HG02642 (cell line): ENCODE data around the gene KRTAP3-1.
"Not testable (repeated sequence)": the region's sequence is repeated elsewhere in the genome, so short reads cannot be mapped to it uniquely, and the experiment has no call there.

ENCODE experiments used
- ATAC-seq: cut with Tn5 transposase; IDR thresholded peaks from one replicate; pipeline ENCODE4 v1.9.1; 2021; ENCODE audit warnings: mild to moderate bottlenecking; ENCODE audit not compliant: unreplicated experiment, poor library complexity

KRTAP3-1 gene

DNA sequence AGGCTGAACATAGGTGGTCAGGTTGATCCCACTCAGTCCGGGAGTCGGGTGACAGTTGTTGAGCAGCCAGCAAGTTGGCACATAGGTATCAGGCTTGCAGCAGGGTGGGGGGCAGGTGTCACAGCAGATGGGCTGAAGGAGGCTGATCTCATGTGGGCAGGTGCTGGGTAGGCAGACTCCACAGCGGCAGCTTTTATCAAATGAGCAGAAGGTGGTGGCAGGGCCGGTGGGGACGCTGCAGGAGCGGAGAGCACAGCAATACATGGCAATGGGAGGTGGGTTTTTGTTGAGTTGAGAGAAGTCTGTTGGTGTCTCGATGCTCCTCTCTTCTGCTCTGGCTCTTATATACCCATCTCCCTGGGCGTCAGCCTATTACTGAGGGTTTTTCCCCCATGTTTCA, at the start of gene KRTAP3-1:
TSS of gene KRTAP3-1 (minus strand) at position 318 of the 400 bp plus-strand sequence. CDS start at position 264, 54 bp downstream.
- no peak for ATAC-seq

DNA sequence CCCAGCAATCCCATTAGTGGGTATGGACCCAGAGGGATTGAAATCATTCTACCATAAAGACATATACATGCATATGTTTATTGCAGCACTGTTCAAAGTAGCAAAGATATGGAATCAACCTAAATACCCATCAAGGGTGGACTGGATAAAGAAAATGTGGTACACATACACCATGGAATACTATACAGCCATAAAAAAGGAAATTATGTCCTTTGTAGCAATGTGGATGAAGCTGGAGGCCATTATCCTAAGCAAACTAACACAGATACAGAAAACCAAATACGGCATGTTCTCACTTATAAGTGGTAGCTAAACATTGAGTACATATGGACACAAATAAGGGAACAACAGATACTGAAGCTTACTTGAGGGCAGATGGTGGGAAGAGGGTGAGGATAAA, 48.6 kb upstream of the KRTAP3-1 start:
- ATAC-seq: no peak

DNA sequence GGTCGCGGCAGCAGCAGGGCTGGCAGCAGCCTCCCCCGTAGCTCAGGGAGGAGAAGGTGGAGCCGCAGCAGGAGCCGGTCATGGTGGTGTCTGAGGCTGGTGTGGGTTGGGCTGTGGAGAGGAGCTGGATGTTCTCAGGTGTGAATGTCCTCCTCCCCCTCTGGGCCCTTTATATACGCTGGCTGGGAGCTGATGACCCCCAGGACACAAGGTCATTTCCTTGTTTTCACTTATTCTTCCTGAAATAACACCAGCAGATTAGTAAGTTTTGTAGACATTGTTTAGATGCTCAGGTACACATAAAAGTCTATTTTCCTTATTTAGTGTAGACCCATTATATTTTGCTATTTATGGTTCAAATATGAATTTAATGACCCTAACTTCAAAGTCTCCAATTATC, 46.2 kb upstream of the KRTAP3-1 start, which contains the start of gene KRTAP2-2:
TSS of gene KRTAP2-2 (minus strand) at position 101 of the 400 bp plus-strand sequence. CDS start at position 82, 19 bp downstream.
- not testable (repeated sequence) for ATAC-seq

DNA sequence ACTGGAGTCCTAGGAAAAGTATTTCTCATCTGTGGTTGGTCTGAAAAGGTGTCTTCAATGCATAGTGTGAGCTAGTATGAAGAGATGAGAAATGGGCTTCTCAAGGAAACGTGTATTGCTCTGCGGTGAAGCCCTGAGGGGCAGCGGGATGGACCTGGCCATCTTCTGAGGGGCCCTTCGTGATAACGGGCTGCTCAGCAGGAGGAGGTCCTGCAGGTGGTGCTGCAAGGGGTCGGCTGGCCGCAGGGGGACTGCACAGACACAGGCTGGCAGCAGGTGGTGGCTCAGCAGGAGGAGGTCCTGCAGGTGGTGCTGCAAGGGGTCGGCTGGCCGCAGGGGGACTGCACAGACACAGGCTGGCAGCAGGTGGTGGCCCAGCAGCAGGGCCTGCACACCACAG, 45.6 kb upstream of the KRTAP3-1 start:
- not testable (repeated sequence) for ATAC-seq

DNA sequence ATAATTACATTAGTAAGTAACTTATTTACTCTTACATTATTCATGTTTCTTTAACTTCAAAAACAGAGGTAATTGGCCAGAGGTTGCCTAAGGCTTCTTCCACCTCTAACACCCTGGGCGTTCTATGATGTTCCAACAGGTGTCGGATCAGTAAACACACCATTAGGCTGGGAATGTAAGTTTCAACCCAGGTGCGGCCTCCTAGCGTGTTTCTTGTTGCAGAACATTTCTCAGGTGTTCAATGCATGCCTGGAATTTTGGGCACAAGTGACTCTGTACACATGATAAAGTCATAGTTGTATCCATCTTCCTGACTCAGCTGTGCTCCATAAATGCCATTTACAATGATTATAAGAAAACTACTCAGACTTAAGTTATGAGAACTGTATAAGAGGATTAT, 45.1 kb upstream of the KRTAP3-1 start:
- ATAC-seq: no peak

DNA sequence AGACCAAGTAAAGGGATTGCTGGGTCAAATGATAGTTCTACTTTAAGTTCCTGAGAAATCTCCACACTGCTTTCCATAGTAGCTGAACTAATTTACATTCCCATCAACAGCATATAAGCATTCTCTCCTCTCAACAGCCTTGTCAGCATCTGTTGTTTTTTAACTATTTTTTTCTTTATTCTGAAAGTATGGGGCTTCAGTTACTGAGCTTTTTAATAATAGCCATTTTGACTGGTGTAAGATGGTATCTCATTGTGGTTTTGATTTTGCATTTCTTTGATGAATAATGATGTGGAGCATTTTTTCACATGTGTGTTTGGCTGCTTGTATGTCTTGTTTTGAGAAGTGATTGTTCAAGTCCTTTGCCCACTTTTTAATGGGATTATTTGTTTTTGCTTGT, 43.6 kb upstream of the KRTAP3-1 start:
- no peak for ATAC-seq

DNA sequence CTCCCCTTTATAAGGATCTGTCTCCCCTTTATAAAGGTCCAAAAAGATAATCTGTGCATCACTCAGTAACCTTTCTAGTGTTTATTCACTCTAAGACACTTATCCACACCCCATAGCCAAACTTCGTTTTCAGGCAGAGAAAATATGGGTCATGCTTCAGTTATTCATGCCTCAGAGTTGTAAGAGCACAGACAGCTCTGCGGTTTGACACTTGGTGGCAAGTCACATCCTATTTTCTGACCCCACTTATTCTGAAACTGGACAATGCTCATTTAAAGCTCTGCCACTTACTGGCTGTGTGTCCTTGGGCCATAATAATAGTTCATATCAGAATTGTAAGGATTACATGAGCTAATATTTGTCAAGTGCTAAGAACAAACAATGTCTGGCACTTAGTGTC, 40.2 kb upstream of the KRTAP3-1 start:
- ATAC-seq: no peak

DNA sequence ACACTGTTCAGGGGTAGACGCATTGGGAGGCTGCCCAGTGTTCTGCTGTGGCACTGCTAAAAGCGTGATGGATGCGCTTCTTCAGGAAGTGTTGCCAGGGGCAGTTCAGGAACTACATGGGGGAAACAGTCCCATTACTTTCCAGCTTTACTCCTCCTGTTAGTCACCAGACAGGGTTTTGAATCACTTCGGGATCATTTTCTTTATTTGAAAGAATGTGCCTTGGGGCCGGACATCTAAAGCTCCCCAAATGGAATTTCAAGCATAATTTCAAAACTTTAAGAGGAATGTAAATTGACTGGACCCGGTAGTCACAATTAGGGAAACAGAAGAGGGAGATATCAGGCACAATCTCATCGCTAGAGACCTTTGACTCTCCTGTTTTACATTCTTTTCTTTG, 39.5 kb upstream of the KRTAP3-1 start:
- ATAC-seq: no peak

DNA sequence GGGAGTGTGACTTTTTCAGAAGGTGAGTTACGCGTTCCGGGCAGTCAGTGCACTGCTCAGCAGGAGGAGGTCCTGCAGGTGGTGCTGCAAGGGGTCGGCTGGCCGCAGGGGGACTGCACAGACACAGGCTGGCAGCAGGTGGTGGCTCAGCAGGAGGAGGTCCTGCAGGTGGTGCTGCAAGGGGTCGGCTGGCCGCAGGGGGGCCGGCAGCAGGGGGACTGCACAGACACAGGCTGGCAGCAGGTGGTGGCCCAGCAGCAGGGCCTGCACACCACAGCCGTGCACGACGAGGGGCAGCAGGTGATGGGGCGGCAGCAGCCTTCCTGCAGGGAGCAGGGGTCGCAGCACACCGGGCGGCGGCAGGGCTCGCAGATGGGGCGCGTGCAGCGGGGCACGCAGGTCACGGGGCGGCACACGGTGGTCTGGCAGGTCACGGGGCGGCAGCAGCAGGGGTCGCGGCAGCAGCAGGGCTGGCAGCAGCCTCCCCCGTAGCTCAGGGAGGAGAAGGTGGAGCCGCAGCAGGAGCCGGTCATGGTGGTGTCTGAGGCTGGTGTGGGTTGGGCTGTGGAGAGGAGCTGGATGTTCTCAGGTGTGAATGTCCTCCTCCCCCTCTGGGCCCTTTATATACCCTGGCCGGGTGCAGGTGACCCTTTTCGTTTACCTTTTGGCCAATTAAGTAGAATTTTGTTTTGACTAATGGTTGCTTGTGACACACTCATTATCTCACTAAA, 38.0 kb upstream of the KRTAP3-1 start, which contains the start of gene KRTAP2-1:
TSS of gene KRTAP2-1 (minus strand) at position 582 of the 731 bp plus-strand sequence. CDS start at position 533, 49 bp downstream.
- ATAC-seq: not testable (repeated sequence)

DNA sequence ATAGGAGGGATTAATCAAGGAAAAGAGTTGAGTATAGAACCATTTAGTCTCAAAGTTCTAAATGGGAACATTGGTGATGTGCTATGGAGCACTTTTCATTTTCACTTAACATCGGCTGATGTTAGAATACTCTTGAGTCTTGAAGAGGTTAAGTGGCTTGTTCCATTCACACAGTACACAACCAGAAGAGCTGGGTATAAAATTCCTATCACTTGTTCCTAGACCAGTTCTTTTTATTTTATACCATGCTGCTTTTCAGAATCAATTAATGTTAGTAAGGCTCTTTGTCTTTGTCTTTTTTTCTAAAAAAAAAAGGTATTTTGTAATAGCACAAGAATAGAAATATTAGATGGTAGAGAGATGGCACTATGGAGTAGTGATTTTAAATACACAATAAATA, 34.0 kb upstream of the KRTAP3-1 start:
- ATAC-seq: no peak

DNA sequence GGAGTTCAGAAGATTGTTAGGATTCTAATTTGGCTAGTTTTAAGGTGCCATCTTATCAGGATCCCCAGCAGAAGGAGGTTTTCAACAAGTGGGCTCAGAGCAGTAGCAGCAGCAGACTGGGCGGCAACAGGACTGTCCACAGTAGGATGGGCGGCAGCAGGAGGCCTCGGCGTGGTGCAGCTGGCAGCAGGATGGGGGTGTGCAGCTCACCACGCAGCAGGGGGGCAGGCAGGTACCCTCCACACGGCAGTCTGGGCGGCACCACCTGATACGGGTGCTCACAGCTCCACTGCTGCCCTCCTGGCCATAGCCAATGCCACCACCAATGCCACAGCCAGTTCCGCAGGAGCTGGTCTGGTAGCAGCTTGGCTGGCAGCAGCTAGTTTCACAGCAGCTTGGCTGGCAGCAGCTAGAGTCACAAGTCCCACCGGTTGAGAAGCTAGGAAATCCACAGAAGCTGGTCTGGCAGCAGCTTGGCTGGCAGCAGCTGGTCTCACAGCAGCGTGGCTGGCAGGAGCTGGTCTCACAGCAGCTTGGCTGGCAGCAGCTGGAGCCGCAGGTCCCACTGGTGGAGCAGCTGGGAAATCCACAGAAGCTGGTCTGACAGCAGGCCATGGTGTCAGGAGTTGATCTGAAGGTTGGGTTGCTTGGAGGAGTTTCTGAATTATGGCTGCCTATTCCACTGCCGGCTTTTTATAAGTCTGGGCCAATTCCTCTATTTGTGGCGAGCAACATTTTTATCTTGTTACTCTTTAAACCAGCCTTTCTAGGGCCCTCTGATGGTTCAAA, 32.0 kb upstream of the KRTAP3-1 start, which contains the start of gene KRTAP1-1:
TSS of gene KRTAP1-1 (minus strand) at position 668 of the 789 bp plus-strand sequence. CDS start at position 615, 53 bp downstream.
- ATAC-seq: not testable (repeated sequence)

DNA sequence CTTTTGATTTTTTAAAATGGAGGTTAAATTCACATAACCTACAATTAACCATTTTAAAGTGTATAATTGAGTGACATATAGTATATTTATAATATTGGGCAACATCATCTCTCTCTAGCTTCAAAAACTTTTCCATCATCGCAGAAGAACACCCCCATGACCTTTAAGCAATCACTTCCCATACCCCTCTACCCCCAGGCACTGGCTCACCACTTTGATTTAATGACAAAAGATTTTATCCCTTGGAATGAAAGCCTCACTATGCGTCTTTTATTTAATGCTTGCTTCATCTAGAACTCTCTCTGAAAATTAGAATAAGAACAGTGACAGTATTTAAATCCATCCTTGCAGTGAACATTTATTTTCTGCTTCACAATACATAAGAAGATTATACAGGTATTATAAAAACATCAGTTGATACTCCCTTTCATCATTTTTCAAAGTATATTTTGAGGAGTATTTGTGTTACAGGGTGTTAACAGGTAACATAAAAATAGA, 29.0 kb upstream of the KRTAP3-1 start:
- ATAC-seq: no peak

DNA sequence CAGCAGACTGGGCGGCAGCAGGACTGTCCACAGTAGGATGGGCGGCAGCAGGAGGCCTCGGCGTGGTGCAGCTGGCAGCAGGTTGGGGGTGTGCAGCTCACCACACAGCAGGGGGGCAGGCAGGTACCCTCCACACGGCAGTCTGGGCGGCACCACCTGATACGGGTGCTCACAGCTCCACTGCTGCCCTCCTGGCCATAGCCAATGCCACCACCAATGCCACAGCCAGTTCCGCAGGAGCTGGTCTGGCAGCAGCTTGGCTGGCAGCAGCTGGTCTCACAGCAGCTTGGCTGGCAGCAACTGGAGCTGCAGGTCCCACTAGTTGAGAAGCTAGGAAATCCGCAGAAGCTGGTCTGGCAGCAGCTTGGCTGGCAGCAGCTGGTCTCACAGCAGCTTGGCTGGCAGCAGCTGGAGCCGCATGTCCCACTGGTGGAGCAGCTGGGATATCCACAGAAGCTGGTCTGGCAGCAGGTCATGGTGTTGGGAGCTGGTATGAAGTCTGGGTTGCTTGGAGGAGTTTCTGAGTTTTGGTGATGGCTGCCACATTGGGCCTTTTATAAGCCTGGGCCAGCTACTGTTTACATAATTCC, 25.5 kb upstream of the KRTAP3-1 start, which contains the start of gene KRTAP1-3:
TSS of gene KRTAP1-3 (minus strand) at position 529 of the 590 bp plus-strand sequence. CDS start at position 476, 53 bp downstream.
- not testable (repeated sequence) for ATAC-seq

DNA sequence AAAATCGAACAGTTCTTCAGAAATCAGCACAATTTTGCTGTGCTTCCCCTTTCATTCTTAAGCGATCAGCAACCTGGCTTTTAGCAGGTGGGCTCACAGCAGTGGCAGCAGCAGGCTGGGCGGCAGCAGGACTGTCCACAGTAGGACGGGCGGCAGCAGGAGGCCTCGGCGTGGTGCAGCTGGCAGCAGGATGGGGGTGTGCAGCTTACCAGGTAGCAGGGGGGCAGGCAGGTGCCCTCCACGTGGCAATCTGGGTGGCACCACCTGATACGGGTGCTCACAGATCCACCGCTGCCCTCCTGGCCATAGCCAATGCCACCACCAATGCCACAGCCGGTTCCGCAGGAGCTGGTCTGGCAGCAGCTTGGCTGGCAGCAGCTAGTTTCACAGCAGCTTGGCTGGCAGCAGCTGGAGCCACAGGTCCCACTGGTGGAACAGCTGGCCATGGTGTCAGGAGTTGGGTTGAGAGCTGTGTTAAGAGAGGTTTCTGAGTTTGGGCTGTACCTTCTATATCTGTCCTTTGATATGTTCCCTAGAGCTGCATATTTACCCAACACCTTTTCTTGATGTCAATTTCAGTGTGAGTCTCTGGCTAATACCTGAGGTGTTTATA, 20.8 kb upstream of the KRTAP3-1 start, which contains the start of gene KRTAP1-4:
TSS of gene KRTAP1-4 (minus strand) at position 563 of the 613 bp plus-strand sequence. CDS start at position 446, 117 bp downstream.
- no peak for ATAC-seq

DNA sequence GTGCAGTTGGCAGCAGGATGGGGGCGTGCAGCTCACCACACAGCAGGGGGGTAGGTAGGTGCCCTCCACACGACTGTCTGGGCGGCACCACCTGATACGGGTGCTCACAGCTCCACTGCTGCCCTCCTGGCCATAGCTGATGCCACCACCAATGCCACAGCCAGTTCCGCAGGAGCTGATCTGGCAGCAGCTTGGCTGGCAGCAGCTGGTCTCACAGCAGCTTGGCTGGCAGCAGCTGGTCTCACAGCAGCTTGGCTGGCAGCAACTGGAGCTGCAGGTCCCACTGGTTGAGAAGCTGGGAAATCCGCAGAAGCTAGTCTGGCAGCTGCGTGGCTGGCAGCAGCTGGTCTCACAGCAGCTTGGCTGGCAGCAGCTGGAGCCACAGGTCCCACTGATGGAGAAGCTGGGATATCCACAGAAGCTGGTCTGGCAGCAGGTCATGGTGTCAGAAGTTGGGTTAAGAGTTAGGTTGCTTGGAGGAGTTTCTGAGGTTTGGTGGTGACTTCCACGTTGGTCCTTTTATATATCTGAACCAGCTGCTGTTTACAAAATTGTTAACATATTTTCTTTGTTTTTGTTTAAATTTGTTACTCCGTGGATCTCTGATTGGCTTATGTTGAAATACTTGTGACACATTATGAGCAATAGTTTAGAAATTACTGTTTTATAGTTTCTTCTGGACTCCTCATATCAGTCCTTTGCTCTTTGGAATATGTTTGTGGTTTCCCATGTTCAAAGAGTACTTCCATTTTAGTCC, 18.0 kb upstream of the KRTAP3-1 start, which contains the start of gene KRTAP1-5:
TSS of gene KRTAP1-5 (minus strand) at position 494 of the 757 bp plus-strand sequence. CDS start at position 441, 53 bp downstream.
- no peak for ATAC-seq

DNA sequence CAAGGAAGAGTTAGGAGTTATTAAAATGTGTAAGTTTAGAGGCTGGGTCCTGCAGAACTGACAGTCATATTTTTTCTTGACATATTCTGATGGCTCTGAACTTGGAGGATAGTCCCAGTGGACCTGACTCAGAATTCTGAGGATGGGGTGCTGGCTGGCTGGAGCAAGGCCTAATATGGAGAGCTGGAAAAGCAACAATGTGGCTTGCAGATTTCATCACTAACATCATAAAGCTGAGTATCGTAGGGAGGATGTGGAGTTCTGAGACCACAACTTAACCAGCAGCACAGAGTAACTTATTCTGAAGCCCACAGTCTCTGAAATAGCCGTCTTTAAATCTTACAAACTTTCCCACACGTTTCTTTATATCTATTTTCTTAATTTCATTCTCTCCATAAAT, 15.8 kb upstream of the KRTAP3-1 start:
- no peak for ATAC-seq

DNA sequence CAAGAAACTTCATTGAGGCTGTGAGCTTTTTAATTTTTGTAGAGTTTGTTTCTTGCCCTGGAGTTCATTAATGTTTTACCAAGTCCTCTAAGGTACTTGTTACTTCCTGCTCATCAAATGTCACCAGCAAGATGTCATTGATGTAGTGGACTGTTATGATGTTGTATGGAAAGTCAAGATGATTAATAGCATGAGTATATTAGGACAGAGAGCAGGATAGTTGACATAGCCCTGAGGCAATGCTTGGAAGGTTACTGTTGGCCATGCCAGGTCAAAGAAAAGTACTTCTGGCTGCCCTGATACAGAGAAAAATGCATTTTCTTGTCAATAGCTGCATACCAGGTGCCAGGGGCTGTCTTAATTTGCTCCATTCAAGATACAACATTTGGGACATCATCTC, 11.4 kb upstream of the KRTAP3-1 start:
- ATAC-seq: no peak

DNA sequence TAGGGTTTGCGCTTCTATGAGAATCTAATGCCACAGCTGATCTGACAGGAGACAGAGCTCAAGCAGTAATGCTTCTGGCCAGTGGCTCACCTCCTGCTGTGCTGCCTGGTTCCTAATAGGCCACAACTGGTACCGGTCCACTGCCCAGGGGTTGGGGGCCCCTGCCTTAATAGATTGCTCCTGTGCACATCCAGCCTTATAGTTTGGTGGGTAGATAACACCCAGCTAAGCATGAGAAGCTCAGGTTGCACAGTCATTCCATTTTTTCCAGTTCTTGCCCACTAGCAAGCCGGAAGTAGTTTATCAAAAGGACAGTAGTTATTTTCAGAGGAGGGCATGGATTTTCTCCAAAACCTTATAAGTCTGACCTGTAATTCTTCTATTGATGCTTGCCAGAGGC, 10.5 kb upstream of the KRTAP3-1 start:
- ATAC-seq: no peak

DNA sequence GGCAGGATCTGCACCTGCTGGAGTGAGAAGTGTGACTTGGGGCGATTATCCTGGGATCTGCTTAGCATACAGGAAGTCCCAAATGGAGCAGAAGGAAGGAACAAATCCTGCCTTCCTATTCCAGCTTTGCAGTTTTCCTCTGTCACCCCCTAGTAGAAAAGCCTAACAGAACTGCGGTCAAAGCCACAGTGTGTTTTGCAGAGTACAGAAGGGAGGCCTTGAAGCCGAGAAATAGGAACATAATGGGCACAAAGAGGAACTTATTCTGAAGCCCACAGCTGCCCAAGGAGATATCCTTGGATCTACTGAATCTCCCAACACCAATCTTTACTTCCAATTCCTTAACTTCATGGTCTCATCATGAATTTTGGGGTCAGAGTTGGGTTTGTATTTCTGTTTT, 9.6 kb upstream of the KRTAP3-1 start:
- ATAC-seq: no peak
